HG03097 (cell line): ENCODE results near the gene MPPED2.

ENCODE experiments used
- ATAC-seq: cut with Tn5 transposase; IDR thresholded peaks from one replicate; pipeline ENCODE4 v1.9.1; 2021; ENCODE audit not compliant: unreplicated experiment, low FRiP score

Gene MPPED2

DNA sequence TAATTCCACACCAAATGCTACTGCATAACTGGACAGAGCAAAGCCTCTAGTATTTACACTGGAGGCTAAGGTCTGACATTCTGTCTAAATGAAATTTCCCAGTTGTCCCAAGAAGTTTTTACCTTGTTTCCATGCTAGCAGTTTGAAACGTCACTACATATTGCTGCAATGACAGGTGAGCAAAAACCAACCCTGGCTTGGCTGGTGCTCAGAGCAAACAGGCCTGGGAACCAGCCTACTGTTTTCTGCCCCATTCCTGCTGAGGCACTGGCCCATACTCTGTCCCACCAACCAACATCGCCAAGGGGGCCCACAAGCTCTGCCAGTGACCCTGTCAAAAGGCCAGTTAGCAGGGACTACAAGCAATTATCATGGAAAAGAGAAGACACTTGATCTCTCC is 131.1 kb downstream of the MPPED2 start:
- no peak for ATAC-seq

DNA sequence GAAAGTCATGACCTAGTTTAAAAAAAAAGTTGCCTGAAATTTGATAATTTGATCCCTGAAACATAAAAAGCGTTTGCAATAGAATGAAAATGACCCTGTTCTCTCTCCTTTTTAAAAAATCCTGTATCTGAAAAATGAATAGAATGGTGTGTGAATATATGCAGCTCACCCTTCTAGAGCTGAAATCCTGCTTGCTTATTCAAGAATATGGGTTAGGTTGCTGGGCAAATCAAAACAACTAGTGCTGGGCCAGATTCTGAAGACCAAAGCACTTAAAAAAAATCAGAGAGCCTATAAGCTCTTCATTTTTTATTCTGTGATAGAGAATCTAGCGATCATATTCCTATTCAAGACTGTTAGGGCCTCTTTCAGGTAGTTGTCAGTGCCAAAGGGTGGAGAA is 131.6 kb downstream of the MPPED2 start:
- ATAC-seq: no peak

DNA sequence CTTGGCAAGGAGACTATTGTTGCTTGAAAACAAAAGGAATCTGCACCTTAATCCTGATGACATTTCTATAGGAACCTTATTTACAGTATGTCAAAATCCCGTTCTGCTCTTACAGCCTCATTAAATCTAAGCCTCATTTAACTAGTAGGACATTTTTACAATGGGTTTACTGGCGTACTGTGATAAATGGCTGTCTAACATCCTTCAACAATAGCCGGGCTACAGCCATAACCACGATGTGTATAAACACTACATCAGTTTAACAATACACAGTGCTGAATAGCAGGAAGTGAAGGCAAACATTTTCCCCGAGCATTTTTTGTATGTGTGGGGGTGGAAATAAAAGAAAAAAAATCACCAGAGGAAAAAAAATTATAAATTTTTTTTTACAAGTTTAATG is 132.0 kb downstream of the MPPED2 start:
- ATAC-seq: no peak

DNA sequence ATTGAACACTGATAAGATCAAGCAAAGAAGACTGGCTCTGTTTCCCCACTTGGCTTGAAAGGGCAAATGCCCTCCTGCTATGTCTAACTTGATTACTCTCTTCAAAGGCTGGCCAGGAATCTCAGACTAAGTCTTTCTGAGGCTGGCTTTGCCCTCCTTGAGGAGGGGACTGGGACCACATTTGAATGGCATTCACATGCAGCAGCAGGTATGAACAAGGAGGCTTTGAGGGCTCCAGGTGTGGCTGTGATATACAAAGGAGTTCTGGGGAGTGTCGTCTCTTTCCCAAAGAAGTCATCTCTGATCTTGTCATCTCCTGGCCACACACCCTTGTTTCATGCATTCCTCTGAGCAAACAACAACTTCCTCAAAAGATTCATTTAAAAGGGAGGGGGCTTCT is 132.4 kb downstream of the MPPED2 start:
- ATAC-seq: no peak

DNA sequence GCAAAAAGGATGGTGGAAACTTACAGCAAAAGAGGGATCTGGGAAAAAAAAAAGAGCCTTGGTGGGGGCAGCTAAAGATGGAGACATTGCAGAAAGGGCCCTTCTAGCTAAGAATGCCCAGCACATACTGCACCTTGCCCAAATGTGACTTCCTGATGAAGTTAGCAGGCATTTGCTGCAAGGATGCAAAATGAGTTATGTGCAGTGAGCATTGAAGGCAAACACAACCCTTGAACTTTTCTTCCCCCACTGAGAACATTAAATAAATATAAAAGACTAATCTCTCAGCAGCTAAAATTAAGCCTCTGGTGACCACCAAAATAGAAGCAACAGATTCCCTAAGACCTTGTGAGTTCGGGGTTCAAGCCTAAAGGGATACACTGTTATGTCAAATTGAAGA is 133.3 kb downstream of the MPPED2 start:
- no peak for ATAC-seq

- ATAC-seq: no peak
Measured at GRCh38 chr11:30452114-30452513, 134.0 kb downstream of the MPPED2 start.

GRCh38 chr11:30451626-30452025 is 134.5 kb downstream of the MPPED2 start:
- no peak for ATAC-seq

DNA sequence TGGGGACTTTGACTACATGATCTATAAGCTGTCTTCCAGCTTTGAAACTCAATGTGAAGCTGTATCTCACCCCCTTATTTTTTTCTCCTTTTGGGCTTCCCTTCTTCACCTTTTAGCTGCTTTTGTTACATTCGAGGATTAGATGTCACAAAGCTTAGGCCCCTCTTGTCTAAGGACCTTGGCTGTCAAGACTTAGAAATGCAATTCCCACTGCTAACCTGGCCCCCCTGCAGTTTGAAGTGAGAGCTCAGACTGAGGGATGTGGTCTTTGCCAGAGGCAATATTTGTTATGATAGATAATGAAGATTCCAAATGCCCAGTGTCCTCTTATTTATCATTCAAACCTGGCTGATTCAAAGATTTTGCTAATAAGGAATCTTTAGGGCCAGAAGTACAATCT is 135.0 kb downstream of the MPPED2 start:
- no peak for ATAC-seq

- no peak for ATAC-seq
Measured at GRCh38 chr11:30447058-30447640, 139.0 kb downstream of the MPPED2 start.

- ATAC-seq: no peak
Measured at GRCh38 chr11:30446520-30446919, 139.6 kb downstream of the MPPED2 start.

DNA sequence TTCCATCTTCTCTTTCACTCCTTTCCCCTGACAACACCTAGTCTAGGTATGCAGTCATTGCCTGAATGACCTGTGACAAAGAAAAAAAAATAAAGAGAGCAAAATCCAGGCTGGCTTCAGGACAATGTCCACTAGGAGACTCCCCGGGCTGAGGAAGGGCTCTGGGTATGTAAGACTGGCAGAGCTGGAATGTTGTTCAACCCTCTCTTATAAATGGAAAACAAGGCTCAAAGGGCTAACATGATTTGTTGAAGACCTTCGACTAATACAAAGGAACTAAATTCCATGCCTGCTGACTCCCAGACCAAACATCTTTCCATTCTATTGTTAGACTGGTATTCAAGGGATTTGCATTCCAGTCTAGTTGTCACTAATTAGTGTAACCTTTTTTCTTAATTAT is 141.1 kb downstream of the MPPED2 start:
- ATAC-seq: no peak

DNA sequence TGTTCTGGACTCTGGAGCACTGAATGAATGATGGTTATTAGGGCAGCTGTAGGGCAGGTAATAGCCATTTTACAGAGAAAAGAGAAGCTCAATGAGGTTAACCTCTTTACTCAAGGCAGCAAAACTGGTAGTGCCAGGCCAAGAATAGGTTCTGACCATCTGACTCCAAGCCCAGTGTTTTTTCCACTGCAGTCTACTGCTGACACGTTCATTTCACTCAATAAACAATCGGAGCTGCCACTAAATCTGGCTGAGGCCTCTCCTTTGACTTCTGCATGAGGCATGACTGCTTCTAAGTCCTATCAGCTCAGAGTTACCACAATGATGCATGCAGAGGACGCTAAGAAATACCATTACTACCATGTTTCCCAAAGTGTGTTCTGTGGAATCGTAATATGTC is 145.6 kb downstream of the MPPED2 start:
- ATAC-seq: no peak

- ATAC-seq: no peak
Measured at GRCh38 chr11:30436801-30437200, 149.4 kb downstream of the MPPED2 start.

DNA sequence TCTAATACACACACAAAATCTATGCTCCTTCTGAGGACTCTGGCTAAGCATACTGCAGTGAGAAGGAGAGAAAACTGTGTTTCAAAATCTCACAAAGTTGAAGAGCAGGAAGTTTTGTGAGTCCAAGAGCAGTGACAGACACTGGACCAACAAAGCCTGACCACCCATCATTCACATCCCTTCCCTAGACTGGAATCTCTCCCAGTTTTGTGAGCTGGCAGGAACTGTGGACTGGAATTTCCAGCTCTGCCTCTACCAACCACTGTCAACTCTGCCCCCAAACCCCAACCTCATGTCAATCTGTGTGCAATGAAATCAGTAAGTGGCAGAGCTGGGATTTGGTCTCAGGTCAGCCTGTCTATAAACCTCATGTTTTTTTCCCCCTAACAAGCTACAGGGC is 150.7 kb downstream of the MPPED2 start:
- ATAC-seq: no peak

GRCh38 chr11:30434901-30435300 is 151.3 kb downstream of the MPPED2 start:
- ATAC-seq: no peak

- no peak for ATAC-seq
Measured at GRCh38 chr11:30433831-30434230, 152.3 kb downstream of the MPPED2 start.

- ATAC-seq: no peak
Measured at GRCh38 chr11:30432716-30433115, 153.4 kb downstream of the MPPED2 start.

- ATAC-seq: no peak
Measured at GRCh38 chr11:30432178-30432577, 154.0 kb downstream of the MPPED2 start.

GRCh38 chr11:30431127-30431814 is 154.9 kb downstream of the MPPED2 start:
- ATAC-seq: no peak

DNA sequence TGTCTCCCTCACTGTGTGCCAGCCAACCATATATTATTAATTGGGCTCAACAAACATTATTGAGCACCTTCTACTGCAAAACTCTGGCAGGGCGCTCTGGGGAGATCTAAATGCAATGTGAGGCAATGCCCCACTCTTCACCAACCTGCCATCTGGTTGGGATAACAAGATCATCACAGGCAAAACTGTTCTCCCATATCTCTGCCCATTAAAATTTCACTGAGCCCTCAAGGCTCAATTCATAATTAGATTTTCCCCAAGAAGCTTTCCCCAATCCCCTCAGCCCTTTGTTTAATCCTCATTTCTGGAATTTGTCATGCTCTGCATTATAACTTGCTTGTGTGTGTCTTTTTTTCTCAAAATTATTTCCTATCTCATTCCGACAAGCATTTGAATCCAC is 156.6 kb downstream of the MPPED2 start:
- no peak for ATAC-seq

DNA sequence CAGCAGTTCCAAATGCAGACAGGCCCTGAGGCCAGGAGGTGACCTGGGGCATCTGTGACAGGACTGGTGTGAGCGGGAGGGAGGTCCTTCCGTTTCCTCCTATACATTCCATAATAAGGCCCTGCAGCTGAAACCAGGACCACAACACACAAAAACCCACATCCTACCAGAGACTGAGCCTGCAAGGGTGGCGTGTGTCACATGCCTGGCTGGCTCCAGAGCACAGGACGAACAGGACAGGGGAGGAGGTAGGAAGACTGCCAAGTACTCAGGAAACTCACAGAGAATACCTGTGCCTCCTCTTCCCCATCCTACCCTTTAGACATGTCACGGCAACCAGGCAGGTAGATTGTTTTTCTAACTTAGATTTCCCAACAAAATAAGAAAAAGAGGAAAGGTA is 159.4 kb downstream of the MPPED2 start:
- no peak for ATAC-seq

- no peak for ATAC-seq
Measured at GRCh38 chr11:30424844-30425243, 161.3 kb downstream of the MPPED2 start.

- ATAC-seq: no peak
Measured at GRCh38 chr11:30424321-30424720, 161.8 kb downstream of the MPPED2 start.
